GM12891 (cell line): ENCODE data around the gene FKTN.
A peak's percentile ranks its signal among the peaks of the same experiment; 100 is the strongest.

Source experiments
- POLR2A ChIP-seq: IDR thresholded peaks from 2 replicates; pipeline ENCODE4 v1.6.1; 2011; ENCODE audit warnings: low read depth, low read length, control low read depth
- POLR2AphosphoS5 ChIP-seq: IDR thresholded peaks from 2 replicates; pipeline ENCODE4 v1.6.1; 2011; ENCODE audit warnings: low read depth, low read length, control low read depth
- TAF1 ChIP-seq: IDR thresholded peaks from 2 replicates; pipeline ENCODE4 v1.6.1; 2011; ENCODE audit warnings: low read depth, low read length, control low read depth

DNA sequence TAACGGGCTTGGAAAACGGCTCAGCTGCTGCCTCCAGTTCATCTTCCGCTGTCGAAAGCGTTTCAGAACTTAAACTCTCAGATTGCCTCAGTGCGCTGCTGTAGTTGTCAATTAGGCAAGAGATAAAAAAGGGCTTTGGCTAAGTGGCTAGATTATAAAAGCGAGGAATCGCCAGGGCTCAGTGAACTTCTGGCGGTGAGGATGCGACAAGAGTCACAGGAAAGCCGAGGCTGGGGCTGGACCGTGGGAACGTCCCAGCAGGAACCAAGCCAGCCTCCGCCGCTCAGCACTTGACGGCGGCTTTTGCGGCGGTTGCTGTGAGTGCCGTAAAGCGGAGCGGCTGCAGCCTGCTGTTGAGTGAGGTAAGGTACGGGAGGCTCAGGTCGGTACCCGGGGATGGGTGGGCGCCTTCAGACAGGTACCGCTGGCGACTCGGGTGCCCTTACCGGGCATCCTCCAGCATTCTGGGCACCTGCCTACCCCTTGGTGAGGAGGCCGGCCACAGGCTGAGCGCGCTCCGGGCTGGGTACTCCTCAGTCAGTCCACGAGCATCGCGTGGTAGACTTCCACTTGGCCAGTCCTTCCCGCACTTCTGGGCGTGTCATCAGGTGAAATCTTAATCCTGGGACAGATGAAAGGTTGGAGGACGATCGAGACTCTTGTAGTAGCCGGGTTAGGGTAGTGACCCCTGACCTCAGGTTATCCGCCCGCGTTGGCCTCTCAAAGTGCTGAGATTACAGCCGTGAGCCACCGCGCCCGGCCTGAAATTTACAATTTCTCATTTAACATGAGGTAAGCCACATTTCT lies at the start of gene FKTN:
- TF ChIP-seq TAF1 (peak; percentile 65; the same call in 1 of the 2 replicates), POLR2A (peak; percentile 90), POLR2AphosphoS5 (peak; percentile 92)
